ENCODE measurements around the gene OR4F15.
"Not testable (repeated sequence)": the region's sequence is repeated elsewhere in the genome, so short reads cannot be mapped to it uniquely, and the experiment has no call there.

OR4F15 gene

DNA sequence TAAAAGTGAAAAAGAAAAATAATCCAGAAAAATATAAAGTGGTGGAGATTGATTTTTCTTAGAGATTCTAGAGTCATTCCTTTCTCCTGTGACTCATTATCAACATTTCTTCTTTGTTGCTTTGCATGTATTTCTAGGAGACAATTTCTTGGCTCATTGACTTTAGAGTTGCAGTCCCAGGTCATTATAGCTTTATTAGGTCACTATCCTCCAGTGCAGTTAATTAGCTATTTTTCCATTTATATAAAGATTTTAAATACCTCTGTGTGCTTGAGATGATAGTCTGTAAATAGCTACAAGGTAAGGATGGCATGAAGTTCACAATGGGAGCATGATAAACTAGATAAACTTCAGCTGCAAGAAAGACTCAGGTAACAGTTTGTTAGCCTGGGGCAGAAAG lies at the start of gene OR4F15:
OR4F15 (plus strand) TSS at position 301 of the 400 bp plus-strand sequence. CDS start 5,985 bp downstream, outside the sequence.
- no peak for TF ChIP-seq CTCF (IDR thresholded peaks at IDR 0.05; ENCODE audit: insufficient read depth, low read length, missing control alignments)
- no peak for DNase-seq (ENCODE audit: low read depth, low spot score)
- ChIA-PET CTCF (no interaction called here), POLR2A (no interaction called here)
- H3K4me3 ChIP-seq (ENCODE audit: low read depth, low read length): no peak within 1 kb of the TSS

- CTCF ChIA-PET; H3K4me3 ChIP-seq (ENCODE audit: low read depth, low read length); POLR2A ChIA-PET; DNase-seq (ENCODE audit: low read depth, low spot score): not testable (repeated sequence)
Measured at GRCh38 chr15:101764669-101765339, 47.2 kb upstream of the OR4F15 start.

DNA sequence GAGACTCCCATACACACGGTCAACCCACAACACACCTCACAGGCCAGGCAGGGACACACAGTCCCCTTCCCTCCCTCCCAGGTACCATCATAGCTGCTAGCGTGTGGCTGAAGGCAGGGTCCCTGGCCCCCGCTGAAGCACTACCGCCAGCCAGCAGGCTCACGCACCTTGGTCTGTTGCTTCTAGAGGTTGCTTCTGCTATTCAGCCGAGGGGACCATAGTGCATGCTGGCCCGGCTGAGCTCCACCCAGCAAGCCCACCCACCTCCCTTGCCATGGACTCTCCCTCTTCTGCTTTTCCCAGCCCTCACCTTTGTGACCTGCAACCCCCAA lies 46.7 kb upstream of the OR4F15 start:
- POLR2A ChIA-PET; H3K4me3 ChIP-seq (ENCODE audit: low read depth, low read length); DNase-seq (ENCODE audit: low read depth, low spot score); CTCF ChIA-PET: not testable (repeated sequence)

GRCh38 chr15:101765772-101766456 lies 46.1 kb upstream of the OR4F15 start:
- ChIA-PET POLR2A (no interaction called here), CTCF (interaction anchor here (1.5 kb wide), 1 partner anchor 21 kb away, joined by 3 read pairs; no protein-coding TSS in a partner anchor)
- TF ChIP-seq CTCF (IDR thresholded peaks at IDR 0.05; ENCODE audit: insufficient read depth, low read length, missing control alignments): no peak
- no peak overlapping the region for H3K4me3 ChIP-seq (ENCODE audit: low read depth, low read length)
- DNase-seq (ENCODE audit: low read depth, low spot score): no peak

GRCh38 chr15:101767083-101767640 lies 44.8 kb upstream of the OR4F15 start:
- CTCF ChIA-PET: interaction anchor here (1.5 kb wide), 1 partner anchor 19 kb away, joined by 3 read pairs; no protein-coding TSS in a partner anchor
- DNase-seq (ENCODE audit: low read depth, low spot score); H3K4me3 ChIP-seq (ENCODE audit: low read depth, low read length); POLR2A ChIA-PET: not testable (repeated sequence)

DNA sequence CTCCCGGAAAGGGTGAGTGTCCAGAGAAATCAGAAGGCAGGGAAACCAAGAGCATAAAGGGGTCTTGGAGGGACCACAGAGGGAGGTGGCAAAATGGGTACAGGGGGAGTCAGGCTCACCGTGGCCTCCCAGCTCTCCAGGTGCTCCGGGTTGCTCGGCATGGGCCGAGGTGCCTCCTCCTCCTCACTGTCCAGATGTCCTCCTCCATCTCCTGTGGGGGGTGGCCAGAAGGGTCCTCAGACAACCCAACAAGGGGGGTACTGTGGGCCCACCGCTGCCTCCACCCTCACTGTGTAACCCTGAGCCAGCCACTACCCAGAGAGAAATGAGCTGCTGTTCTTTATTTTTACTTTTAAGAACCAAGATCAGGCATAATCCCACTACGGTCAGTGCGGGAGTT lies 39.1 kb upstream of the OR4F15 start:
- no peak for DNase-seq (ENCODE audit: low read depth, low spot score)
- POLR2A ChIA-PET: no interaction called here

DNA sequence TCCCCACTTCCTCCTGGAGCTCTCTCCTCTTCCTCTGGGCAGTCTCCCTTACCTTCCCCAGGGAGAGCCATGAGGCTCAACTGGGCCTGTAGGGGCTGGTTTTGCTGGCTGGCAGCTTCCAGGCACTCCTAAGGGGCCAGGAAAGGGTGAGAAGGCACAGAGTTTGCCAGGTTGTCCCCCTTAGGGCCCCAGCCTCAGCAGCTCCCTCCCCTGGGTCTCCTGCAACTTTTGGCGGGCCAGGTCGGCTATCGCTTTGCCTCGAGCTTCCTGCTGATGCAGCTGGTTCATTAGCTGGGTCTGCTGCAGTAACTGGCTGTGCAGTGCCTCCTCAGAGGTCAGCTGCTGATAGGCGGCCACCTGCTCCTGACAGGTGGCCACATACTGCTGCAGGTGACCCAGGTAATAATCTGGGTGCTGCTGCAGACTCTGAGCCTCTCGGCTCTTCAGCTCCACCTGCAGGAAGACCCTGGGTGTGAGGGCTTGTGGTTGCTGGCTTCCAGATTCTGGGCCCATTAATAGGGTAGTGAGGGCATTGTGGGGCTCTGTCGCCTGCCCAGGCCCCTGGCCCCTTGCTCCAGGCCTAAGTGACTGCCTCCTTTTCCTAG lies 38.4 kb upstream of the OR4F15 start:
- ChIA-PET POLR2A (no interaction called here), CTCF (no interaction called here)
- DNase-seq (ENCODE audit: low read depth, low spot score): no peak
- no peak overlapping the region for H3K4me3 ChIP-seq (ENCODE audit: low read depth, low read length)
- TF ChIP-seq CTCF (IDR thresholded peaks at IDR 0.05; ENCODE audit: insufficient read depth, low read length, missing control alignments): no peak

More for the DNA sequence above, 39.1 kb upstream of the OR4F15 start:
- CTCF ChIA-PET: no interaction called here
- no peak overlapping the region for H3K4me3 ChIP-seq (ENCODE audit: low read depth, low read length)
- no peak for TF ChIP-seq CTCF (IDR thresholded peaks at IDR 0.05; ENCODE audit: insufficient read depth, low read length, missing control alignments)

All from AG04449 (cell line).